ENCODE data around the gene AACS. TPM values are rescaled to one million over a fixed set of nuclear protein-coding genes. Genes with fewer than 3 reads are reported as not detected.

AACS gene
- total and polyA plus RNA-seq, 2 donors (not counting 1 experiment from before 2014, with no cell fraction given): 6.1 to 20.8 TPM

- 91% methylated on average over 8 of the region's 8 CpGs for WGBS (ENCODE audit: insufficient coverage)
- no peak overlapping the region for H3K27ac Mint-ChIP-seq
- H3K4me1 ChIP-seq (ENCODE audit: control insufficient read depth in 2 of 2, insufficient read depth in 2 of 2, low read length in 2 of 2): no peaks in the 10 kb centered on the region
- DNase-seq: no peak
- no peak overlapping the region for H3K4me3 Mint-ChIP-seq
- H3K4me3 ChIP-seq (ENCODE audit: control extremely low read depth in 1 of 5, extremely low read depth in 1 of 5, insufficient read depth in 1 of 5, low read depth in 2 of 5, low read length in 4 of 5): no peak overlapping the region
- peaks cover 0 to 11% (median 8%) of the 10 kb centered on the region in 3 donors for H3K9me3 ChIP-seq (ENCODE audit: control extremely low read depth in 1 of 3, control insufficient read depth in 2 of 3, insufficient read depth in 1 of 3, low read length in 2 of 3)
- no peaks in the 10 kb centered on the region for H3K27me3 ChIP-seq (replicated peaks in 1 of 4; ENCODE audit: control extremely low read depth in 1 of 4, control insufficient read depth in 3 of 4, insufficient read depth in 4 of 4, low read length in 3 of 4)
- no peak overlapping the region for H3K27ac ChIP-seq (ENCODE audit: low read length in 2 of 2)
- no peaks in the 10 kb centered on the region for H3K9me3 Mint-ChIP-seq (ENCODE audit: insufficient read depth)
- CTCF ChIA-PET: interaction anchor here (1.2 kb wide), 1 partner anchor 16 kb away, joined by 4 read pairs; no protein-coding TSS in a partner anchor
- no peak overlapping the region for H3K9ac ChIP-seq (ENCODE audit: low read length)
- peaks cover 14% of the 10 kb centered on the region for H3K27me3 Mint-ChIP-seq
- no peak overlapping the region for H3K4me2 ChIP-seq (replicated peaks; ENCODE audit: low read depth, low read length, poor library complexity, severe bottlenecking)
- H2AFZ ChIP-seq (ENCODE audit: insufficient read depth, low read depth, low read length, poor library complexity, severe bottlenecking): no peak overlapping the region
- no peaks in the 10 kb centered on the region for H3K4me1 Mint-ChIP-seq
- H4K20me1 ChIP-seq (ENCODE audit: control insufficient read depth, insufficient read depth, low read length, poor library complexity, severe bottlenecking): no peaks in the 10 kb centered on the region
- POLR2A ChIA-PET: no interaction called here
- no peak for ATAC-seq (ENCODE audit: low read depth)
- no peaks in the 10 kb centered on the region for H3K79me2 ChIP-seq (ENCODE audit: control insufficient read depth, insufficient read depth, low read length)
- TF ChIP-seq CTCF (IDR thresholded peaks at IDR 0.05): no peak
- TF ChIP-seq EZH2 (IDR thresholded peaks at IDR 0.05; ENCODE audit: borderline replicate concordance, insufficient read depth, low read depth, low read length, poor library complexity, severe bottlenecking): no peak
- intact Hi-C loops (cut with micrococcal nuclease): no loop called here
- no peaks in the 10 kb centered on the region for H3K36me3 ChIP-seq (replicated peaks in 1 of 2; ENCODE audit: control extremely low read depth in 1 of 2, control insufficient read depth in 1 of 2, extremely low read depth in 1 of 2, insufficient read depth in 2 of 2, low read length in 1 of 2)
Observed at GRCh38 chr12:125164541-125164940, 99.3 kb downstream of the AACS start.

GRCh38 chr12:125166041-125166440, 100.8 kb downstream of the AACS start:
- Histone ChIP-seq H4K20me1 (ENCODE audit: control insufficient read depth, insufficient read depth, low read length, poor library complexity, severe bottlenecking) (no peaks in the 10 kb centered on the region), H3K4me3 (ENCODE audit: control extremely low read depth in 1 of 5, extremely low read depth in 1 of 5, insufficient read depth in 1 of 5, low read depth in 2 of 5, low read length in 4 of 5) (no peak overlapping the region), H2AFZ (ENCODE audit: insufficient read depth, low read depth, low read length, poor library complexity, severe bottlenecking) (no peak overlapping the region), H3K9me3 (ENCODE audit: control extremely low read depth in 1 of 3, control insufficient read depth in 2 of 3, insufficient read depth in 1 of 3, low read length in 2 of 3) (peaks cover 0 to 13% (median 8%) of the 10 kb centered on the region in 3 donors), H3K79me2 (ENCODE audit: control insufficient read depth, insufficient read depth, low read length) (no peaks in the 10 kb centered on the region), H3K27me3 (replicated peaks in 1 of 4; ENCODE audit: control extremely low read depth in 1 of 4, control insufficient read depth in 3 of 4, insufficient read depth in 4 of 4, low read length in 3 of 4) (peaks cover 0 to 3% (median 0%) of the 10 kb centered on the region in 4 experiments), H3K4me1 (ENCODE audit: control insufficient read depth in 2 of 2, insufficient read depth in 2 of 2, low read length in 2 of 2) (no peaks in the 10 kb centered on the region), H3K27ac (ENCODE audit: low read length in 2 of 2) (no peak overlapping the region), H3K4me2 (replicated peaks; ENCODE audit: low read depth, low read length, poor library complexity, severe bottlenecking) (no peak overlapping the region), H3K9ac (ENCODE audit: low read length) (no peak overlapping the region), H3K36me3 (replicated peaks in 1 of 2; ENCODE audit: control extremely low read depth in 1 of 2, control insufficient read depth in 1 of 2, extremely low read depth in 1 of 2, insufficient read depth in 2 of 2, low read length in 1 of 2) (no peaks in the 10 kb centered on the region)
- no peak for TF ChIP-seq EZH2 (IDR thresholded peaks at IDR 0.05; ENCODE audit: borderline replicate concordance, insufficient read depth, low read depth, low read length, poor library complexity, severe bottlenecking)
- no peak for TF ChIP-seq CTCF (IDR thresholded peaks at IDR 0.05)
- 89% methylated on average over 4 of the region's 4 CpGs for WGBS (ENCODE audit: insufficient coverage)
- ATAC-seq (ENCODE audit: low read depth) (no peak), DNase-seq (no peak)
- Mint-ChIP-seq H3K4me3 (no peak overlapping the region), H3K9me3 (ENCODE audit: insufficient read depth) (no peaks in the 10 kb centered on the region), H3K4me1 (no peaks in the 10 kb centered on the region), H3K27me3 (peaks cover 14% of the 10 kb centered on the region), H3K27ac (no peak overlapping the region)
- ChIA-PET CTCF (no interaction called here), POLR2A (no interaction called here)
- intact Hi-C loops (cut with micrococcal nuclease): no loop called here
